Measurements from ENCODE around the gene CCDC92B.
"Not testable (repeated sequence)": the region's sequence is repeated elsewhere in the genome, so short reads cannot be mapped to it uniquely, and the experiment has no call there.

The CCDC92B gene

DNA sequence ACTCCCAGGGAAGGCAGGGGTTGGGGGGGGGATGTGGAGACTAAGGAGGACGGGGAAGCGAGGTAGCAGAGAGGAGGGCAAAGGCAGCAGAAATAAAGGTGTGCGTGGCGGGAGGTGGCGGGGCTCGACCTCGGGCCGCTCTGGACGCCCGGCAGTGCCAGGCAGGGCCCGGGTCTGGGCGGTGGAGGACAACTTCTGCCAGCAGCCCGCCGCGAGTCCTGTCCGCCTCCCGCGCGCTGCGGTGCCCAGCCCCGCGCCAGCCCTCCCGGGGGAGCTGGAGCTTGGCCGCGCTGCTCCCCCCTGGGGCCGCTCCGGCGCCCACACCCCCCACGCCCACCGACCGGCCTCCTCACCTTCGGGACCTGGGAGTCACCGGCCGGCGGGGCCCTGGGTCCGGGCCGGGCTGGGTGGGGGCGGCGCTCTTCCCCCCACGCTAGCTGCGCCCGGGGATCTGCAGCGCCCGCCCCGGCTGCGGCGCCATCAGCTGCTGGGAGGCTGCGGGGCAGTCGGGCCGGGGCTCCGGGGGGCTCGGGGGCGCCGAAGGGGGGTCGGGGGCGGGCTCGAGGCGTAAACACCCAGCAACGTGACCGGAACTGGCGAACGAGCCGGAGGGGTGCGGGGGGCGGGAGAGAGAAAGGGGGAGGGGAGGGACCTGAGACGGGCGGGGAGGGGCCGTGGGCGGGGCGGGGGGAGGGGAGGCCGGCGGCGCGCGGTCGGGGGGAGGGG is at the start of gene CCDC92B:
Gene CCDC92B, minus strand, starts transcription at position 595 of the 726 bp plus-strand sequence. CDS start 14,507 bp downstream, outside the sequence.
- DNase-seq (ENCODE audit: low read depth in 2 of 2), result no peak

GRCh38 chr17:2798678-2799077 is 49.2 kb upstream of the CCDC92B start:
- DNase-seq (ENCODE audit: low read depth in 2 of 2), result no peak

DNA sequence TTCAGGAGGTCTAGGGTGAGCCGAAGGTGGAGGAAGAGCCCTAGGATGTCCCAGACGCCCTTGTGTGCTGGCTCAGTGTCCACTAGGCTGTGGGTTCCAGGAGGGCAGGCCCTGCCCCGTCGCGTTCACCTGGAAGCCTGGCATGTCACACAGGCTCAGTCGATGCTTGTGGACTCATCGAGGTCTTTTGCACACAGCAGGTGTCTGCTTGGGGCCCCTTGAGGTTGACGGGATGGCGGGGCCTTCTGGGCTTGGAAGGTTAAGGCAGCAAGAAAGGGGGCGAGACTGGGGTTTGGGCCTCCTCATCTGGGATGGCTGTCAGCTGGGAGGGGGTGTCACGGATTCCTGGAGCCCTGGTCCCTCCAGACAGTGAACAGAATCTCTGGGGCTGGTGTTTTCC is 48.7 kb upstream of the CCDC92B start:
- DNase-seq (ENCODE audit: low read depth in 2 of 2), result no peak

DNA sequence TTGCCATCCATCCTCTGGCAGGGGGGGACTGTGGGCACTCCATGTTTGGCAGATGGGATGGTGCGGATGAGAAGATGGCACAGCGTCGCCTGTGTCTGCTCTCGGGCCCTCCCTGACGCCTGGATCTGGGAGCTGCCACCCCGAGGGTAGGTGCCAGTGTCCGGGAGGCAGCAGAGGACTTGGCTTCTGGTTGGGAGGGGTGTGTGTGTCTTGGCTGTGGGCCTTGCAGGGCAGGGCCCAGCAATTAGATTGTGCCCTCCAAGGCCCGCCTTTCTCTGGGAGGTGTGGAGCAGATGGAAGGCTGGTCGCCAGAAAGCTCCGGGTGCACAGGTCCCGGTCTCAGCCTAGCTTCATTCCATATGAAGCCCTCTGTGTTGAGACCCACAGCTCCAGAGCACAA is 48.2 kb upstream of the CCDC92B start:
- DNase-seq (ENCODE audit: low read depth in 2 of 2), result no peak

DNA sequence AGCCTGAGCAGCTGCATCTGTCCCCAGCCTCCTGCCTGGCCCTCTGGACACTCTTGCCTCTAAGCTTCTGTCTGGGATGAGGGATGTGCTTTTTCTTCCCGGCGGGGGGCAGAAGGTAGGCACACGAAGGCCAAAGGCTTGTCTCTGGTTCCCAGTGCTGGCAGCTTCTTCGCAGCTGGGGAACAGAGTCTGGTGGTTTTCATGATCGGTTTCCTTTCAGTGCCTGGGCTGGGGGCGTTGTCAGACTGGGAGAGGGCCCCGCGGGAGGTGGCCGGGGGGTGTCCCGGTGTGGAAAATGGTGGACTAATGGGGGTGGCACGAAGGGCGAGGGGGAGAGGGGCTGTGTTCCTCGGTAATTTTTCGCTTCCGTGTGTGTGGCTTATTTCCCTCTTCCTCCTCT is 47.8 kb upstream of the CCDC92B start:
- no peak for DNase-seq (ENCODE audit: low read depth in 2 of 2)

DNA sequence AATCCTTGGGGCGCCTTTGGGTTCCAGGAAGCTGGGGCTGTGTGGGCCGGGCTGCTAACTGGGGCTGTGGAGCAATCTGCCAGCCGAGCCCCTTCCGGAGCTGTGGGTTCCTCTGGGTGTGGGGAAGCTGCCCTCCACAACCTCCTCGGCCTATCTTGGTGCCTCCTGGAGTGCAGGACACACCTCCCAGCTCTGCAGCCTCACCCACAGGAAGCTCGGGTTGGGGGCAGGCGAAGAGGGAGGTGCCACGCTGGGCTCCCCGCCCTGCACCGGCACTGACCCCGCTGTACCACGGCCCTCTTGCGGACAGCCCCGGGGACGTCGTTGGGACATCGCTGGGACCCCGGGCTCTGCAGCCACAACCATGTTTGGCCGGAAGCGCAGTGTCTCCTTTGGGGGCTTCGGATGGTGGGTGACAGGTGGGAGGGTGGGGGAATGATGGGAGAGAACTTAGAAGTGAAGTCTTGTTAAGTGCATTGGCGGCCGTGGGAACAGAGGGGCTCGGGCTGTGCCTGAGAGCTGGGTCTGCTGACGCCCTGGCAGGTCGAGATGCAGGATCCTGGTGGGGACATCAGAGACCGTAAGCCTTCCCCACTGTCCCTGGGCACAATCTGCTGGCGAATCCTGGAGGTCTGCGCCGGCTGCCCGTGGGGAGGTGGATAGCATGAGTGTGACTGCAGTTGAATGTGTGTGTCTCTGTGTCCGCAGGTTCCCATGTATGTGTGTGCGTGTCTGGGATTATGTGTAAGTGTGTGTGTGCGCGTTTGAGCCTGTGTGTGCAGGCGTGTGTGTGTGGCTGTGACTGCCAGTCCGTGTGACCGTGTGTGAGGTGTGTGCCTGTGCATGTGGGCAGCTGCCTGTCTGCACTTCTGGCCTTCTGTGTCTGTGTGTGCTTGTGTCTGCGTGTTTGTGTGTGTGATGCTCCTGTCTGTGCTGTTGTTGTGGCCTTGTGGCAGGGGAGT is 47.0 kb upstream of the CCDC92B start, which contains the start of gene RAP1GAP2:
Gene RAP1GAP2, plus strand, starts transcription at position 275 of the 962 bp plus-strand sequence. Its CDS starts 90 bp downstream, at position 365.
- DNase-seq (ENCODE audit: low read depth in 2 of 2), result peak; percentile 24 to 33

DNA sequence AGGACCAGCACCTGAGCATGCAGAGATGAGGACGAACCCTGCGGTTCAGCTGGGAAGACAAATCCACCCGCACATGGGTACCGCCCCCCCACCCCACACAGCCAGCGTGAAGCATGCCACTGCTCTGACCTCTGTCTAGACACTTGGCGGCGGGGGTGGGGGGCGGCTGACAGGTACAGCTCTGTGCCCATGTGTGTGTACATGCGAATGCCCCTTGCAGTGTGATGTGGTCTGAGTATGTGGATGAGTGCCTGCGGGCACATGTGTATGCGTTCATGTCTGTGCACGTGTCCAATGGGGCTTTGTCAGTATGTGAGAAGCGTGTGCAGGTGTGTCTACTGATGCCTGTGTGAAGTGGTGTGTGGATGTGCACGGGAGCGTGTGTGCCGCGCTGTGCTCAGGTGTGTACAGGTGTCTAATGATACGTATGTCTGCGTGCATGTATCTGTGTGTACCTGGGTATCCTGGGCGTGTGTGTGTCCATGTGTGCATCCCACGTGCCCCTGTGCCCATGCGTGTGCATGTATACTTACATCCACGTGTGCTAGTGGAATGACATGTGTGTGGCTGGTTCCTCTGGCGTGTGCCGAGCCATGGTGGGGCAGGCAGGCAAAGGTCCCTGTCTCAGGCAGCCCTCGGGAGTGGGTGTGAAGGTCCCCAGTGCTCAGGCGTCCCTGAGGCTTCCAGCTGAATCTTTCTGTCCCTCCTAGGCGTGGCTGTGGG is 46.1 kb upstream of the CCDC92B start:
- DNase-seq (ENCODE audit: low read depth in 2 of 2), result no peak

- no peak for DNase-seq (ENCODE audit: low read depth in 2 of 2)
Observed at GRCh38 chr17:2794111-2794803, 44.8 kb upstream of the CCDC92B start.

GRCh38 chr17:2792366-2793169 is 43.1 kb upstream of the CCDC92B start:
- peak; percentile 50 to 63 for DNase-seq (ENCODE audit: low read depth in 2 of 2)

GRCh38 chr17:2789700-2790099 is 40.2 kb upstream of the CCDC92B start:
- no peak for DNase-seq (ENCODE audit: low read depth in 2 of 2)

DNA sequence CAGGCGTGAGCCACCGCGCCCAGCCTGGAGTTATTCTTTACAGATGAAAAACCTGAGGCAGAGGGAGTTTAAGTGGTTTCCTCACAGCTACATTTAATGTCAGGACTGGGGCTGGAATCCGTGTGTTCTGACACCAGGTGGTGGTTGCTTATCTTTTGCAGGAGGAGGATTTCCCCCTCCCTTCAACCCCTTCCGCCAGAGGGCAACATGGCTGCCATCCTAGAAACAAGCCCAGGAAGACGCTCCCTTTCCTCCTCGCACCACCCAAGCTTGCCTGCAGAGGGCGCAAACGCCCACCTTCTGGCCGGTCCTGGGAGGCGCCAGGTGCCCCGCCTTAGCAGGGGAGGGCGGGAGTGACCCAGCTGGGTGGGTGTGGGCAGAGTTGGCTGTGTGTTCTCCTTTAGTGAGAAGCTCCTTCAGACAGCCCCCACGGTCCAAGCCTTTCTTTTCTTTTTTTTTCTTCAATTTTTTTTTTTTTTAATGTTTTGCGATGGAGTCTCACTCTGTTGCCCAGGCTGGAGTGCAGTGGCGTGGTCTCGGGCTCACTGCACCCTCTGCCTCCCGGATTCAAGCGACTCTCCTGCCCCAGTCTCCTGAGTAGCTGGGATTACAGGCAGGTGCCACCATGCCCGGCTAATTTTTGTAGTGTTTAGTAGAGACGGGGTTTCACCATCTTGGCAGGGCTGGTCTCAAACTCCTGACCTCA is 36.9 kb upstream of the CCDC92B start:
- DNase-seq (ENCODE audit: low read depth in 2 of 2), result peak; percentile 80 to 90

DNA sequence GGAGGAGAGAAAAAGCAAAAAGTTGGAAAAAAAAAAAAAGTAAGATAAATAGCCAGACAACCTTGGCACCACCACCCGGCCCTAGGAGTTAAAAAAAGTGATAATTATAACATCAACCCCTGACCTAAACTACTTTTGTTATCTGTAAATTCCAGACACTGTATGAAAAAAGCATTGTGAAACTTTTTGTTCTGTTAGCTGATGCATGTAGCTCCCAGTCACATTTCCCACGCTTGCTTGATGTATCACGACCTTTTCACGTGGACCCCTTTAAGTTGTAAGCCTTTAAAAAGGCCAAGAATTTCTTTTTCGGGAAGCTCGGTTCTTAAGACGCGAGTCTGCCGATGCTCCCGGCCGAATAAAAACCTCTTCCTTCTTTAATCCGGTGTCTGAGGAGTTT is 35.9 kb upstream of the CCDC92B start:
- DNase-seq (ENCODE audit: low read depth in 2 of 2), result not testable (repeated sequence)

DNA sequence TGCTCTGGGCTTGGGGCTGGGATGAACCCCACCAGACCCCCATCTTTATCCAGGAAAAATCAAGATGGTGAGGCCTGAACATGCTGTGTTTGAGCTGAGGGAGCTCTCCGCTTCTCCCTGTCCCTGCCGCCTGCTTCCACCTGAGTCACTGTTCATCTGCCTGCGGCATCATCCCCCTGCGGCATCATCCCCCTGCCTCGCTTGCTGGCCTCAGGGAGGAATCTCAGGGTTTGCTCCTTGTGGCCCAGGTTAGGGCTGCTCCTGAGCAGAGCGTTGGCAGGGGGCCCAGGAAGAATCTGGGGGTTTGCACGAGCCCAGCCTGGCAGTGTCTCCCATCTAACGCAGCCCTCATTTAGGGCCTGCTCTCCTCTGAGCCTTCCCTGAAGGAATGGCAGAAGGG is 35.4 kb upstream of the CCDC92B start:
- no peak for DNase-seq (ENCODE audit: low read depth in 2 of 2)

DNA sequence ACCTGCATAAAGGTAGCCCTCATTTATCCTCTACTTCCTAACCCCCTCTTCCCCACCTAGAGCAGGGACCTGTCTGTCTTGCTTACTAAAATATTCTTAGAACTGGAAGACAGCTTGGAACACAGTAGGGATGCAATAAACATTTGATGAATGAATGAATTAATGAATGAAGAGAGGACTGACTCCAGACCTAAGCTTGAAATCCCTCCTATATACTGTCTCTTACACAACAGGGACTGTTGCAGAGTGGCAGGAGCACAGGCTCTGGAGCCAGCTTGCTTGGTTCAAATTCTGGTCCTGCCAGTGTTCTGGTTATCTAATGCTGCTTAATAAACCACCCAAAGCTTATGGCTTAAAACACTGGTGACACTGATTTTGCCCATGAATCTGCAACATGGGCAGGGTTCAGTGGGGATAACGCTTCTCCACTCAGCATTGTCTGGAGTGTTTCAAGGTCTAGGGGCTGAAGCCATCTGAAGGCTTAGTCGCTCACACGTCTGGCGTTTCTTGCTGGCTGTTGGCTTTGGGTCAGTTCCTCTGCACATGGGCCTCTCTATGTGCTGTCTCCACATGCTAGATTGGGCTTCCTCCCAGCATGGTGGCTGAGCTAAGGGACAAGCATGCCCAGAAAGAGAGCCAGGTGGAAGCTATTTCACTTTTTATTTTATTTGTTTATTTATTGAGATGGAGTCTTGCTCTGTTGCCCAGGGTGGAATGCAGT is 34.0 kb upstream of the CCDC92B start:
- DNase-seq (ENCODE audit: low read depth in 2 of 2), result no peak

DNA sequence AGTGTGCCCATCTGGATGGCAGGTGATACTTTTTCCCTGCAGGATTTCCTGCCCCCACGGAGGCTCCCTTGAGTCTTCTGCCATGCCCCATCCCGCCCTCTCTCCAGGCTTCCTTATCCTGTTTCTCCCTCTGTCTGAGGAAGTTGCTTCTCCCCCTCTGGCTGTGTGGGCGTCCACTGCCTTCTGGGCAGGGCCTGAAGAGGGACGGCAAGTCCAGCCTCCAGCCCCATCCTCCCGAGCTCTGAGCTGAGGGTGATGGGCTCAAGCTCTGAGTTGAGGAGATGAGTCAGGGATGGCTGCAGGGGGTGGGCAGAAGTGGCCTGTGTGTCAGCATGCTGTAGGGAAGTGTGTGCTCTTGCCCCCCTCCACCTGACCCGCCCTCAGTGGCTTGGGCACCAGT is 32.6 kb upstream of the CCDC92B start:
- no peak for DNase-seq (ENCODE audit: low read depth in 2 of 2)

GRCh38 chr17:2781598-2781997 is 32.1 kb upstream of the CCDC92B start:
- not testable (repeated sequence) for DNase-seq (ENCODE audit: low read depth in 2 of 2)

- DNase-seq (ENCODE audit: low read depth in 2 of 2), result no peak
Observed at GRCh38 chr17:2780931-2781454, 31.5 kb upstream of the CCDC92B start.

DNA sequence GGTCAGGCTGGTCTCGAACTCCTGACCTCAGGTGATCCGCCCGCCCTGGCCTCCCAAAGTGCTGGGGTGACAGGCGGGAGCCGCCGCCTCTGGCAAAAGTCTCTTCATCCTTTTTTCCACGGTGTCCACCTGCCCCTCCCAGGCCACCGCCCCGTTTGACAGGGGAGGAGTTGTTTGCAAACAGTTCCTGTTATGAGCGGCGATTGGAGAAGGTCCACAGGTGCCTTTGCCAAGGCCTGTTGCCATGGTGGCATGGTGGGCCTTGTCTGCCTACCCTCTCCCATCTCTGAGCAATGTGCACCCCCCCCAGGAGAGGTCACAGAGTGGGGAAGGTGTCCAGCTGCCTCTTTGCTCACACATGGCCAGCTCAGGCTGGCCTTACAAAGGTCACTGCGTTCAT is 30.8 kb upstream of the CCDC92B start:
- DNase-seq (ENCODE audit: low read depth in 2 of 2), result no peak

GRCh38 chr17:2779545-2779944 is 30.1 kb upstream of the CCDC92B start:
- DNase-seq (ENCODE audit: low read depth in 2 of 2), result no peak
